Coronary artery (tissue), 2 donors: ENCODE measurements around the gene ZNF74.
A peak's percentile ranks its signal among the peaks of the same experiment; 100 is the strongest.

Experiments used
- DNase-seq: peaks from one replicate; pipeline ENCODE4 v3.0.0-alpha.2; 2017; ENCODE audit warnings: low spot score
- H3K27ac ChIP-seq, 2 donors: fragments of 200-600 bp; sonication (generic); one replicate each; pipeline ENCODE4 v1.5.1; 2016 to 2019
- H3K4me3 ChIP-seq: fragments of 200-600 bp; sonication (generic); 2 replicates; pipeline ENCODE4 v1.5.1; 2016; ENCODE audit warnings: mild to moderate bottlenecking, moderate library complexity
- TF ChIP-seq, protein P1 (sequence below): fragments of 200-600 bp; sonication (generic); IDR thresholded peaks from one replicate; pipeline ENCODE4 v1.5.1; 2019; ENCODE audit warnings: antibody characterized with exemption

ZNF74 gene

DNA sequence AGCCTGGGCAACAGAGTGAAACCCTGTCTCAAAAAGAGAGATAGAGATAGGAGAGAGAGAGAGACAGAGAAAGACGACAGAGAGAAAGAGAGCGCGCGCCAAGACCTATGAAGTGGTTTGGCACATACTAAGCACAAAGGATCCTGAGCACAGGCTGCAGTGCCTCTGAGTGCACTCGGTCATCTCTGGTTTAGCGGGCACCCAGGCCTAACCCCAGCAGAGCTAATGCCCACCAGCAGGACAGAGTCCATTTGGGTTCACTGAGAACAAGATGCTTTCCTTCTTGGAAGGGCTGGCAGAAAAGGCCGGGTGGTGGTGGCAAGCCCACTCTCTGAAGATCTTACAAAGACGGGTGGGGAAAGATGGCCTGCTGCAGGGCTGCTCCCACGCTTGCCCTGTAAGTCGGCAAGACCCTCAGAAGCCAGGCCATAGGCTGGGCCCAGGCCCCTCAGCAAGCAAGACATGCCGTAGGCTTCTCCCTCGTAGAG is 40.4 kb downstream of the ZNF74 start:
- no peak for DNase-seq
- no peak overlapping the region for H3K27ac ChIP-seq
- TF ChIP-seq, protein P1, sequence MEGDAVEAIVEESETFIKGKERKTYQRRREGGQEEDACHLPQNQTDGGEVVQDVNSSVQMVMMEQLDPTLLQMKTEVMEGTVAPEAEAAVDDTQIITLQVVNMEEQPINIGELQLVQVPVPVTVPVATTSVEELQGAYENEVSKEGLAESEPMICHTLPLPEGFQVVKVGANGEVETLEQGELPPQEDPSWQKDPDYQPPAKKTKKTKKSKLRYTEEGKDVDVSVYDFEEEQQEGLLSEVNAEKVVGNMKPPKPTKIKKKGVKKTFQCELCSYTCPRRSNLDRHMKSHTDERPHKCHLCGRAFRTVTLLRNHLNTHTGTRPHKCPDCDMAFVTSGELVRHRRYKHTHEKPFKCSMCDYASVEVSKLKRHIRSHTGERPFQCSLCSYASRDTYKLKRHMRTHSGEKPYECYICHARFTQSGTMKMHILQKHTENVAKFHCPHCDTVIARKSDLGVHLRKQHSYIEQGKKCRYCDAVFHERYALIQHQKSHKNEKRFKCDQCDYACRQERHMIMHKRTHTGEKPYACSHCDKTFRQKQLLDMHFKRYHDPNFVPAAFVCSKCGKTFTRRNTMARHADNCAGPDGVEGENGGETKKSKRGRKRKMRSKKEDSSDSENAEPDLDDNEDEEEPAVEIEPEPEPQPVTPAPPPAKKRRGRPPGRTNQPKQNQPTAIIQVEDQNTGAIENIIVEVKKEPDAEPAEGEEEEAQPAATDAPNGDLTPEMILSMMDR, result no peak
- H3K4me3 ChIP-seq, result no peak overlapping the region

DNA sequence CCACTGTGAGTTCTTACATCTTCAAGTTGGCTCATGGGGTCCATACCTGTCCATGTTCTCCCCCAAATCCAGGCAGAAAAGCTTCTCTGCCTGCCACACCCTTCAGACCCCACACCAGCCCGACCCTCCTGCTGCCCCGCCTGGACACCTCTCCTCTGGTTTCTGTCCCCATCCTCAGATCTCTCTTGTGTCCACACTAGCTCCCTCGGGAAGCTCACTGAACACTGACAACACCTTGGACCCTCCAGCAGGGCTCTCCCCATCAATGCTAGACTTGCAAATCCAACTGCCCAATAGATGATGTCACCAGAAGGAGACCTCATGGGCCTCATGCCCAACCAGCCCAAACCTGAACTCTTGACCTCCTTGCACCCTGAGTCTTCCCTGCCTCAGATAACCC is 40.8 kb downstream of the ZNF74 start:
- DNase-seq, result no peak
- TF ChIP-seq, protein P1, result no peak
- Histone ChIP-seq H3K27ac (peak overlapping the region in 1 of 2 donors; percentile 1), H3K4me3 (no peak overlapping the region)

DNA sequence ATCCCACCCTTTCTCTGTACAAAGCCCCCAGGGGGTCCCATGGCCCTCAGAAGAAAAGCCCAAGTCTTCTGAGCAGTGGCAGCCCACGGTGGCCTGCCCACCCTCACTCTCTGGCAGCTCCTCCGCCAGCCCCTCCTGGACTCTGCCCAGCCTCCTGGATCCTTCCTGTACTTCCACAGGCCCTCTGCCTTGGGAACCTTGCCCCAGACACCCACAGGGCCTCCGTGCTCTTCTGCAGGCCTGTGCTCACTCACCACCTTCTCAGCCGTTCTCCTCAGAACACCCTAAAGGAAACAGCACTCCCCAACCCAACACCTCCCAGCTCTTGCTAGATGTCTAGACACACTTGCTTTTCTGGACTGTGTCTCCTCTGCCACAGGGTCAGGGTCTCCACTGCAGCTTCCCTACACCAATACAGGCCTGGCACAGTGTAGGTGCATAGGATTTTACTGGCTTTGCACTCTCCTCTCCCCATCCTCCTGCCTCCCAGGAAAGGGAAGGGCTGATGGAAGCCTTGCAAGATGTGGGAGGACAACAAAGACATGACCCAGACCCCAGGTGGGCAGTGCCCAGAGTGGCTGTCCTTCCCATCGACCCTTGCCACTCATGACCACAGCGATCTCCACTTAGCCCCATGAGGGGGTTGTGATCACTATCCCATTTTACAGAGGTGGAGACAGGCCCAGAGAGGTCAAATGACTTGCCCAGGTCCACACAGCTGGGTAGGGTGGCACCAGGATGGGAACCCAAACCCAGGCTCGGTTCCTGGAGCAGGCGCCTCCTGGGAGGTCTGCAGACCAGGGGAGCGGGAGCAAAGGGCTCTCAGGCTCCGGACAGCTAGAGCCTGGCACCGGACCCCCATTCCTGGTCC is 41.7 kb downstream of the ZNF74 start:
- H3K27ac ChIP-seq, result peak overlapping the region; percentile 91 to 98
- TF ChIP-seq, protein P1, result no peak
- DNase-seq, result no peak

DNA sequence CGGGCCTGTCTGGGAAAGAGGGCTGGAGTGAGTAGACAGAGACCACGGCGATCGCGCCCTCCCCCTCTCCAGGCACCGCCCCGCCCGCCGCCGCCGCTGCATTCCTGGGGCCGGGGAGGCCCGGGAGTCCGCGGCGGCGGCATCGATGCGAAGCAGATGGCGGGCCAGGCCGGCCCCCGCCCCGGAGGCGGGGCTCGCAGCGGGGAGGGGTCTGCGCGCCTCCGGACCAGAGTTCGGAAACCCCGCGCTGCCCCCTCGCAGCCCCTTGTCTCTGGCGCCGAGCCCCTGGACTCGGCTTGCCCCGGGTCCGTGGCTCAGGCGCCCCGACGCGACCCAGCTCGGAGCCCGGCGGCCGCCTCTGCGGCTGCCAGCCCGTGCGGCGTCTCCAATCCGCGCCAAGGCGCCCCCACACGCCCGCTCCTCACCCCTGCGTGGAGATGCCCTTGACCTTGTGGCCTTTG is 42.4 kb downstream of the ZNF74 start:
- TF ChIP-seq, protein P1, result no peak
- no peak for DNase-seq
- peak overlapping the region; percentile 89 for H3K4me3 ChIP-seq
- H3K27ac ChIP-seq, result peak overlapping the region; percentile 91 to 98

More for the DNA sequence above, 41.7 kb downstream of the ZNF74 start:
- H3K4me3 ChIP-seq, result peak overlapping the region; percentile 89

DNA sequence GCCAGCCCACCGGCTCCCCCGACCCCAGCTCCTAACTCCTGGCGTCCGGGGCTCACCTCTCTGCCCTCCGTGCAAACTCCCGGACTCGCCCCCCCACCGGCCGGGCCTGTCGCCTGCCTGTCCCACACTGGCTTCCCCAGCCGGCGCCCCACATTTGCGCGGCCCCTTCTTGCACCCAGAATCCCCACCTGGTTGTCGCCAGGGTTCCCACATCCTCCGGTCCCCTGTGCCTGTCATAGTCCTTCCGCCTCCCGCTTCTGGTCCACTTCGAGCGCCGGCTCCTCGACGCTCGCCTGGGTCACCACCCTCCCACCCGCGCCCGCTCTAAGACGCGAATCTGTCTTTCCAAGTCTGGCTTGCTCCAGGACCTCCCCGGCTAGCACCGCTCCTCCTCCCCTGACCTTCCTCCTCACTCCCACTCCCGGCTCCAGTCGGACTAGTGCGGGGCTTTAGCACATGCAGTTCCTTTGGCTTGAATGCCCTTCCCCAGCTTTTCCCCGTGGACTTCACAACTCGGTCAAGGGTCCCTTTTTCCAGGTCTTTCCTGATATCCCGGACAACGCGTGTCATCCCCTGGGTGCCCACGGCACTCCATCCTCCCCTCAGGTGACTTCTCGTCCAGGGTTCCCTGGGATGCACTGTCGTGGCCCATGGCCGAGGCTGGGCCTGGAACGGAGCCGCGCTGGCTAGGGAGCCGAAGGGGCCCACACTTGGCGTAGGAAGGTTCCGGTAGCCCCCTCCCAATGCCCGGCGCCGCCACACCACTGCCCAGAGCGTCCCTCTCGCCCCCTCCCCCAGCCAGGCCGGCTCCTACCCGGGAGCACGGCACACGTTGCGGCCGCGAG is 43.0 kb downstream of the ZNF74 start:
- Histone ChIP-seq H3K4me3 (peak overlapping the region; percentile 89), H3K27ac (peak overlapping the region; percentile 91 to 98)
- TF ChIP-seq, protein P1, result no peak
- DNase-seq, result no peak

DNA sequence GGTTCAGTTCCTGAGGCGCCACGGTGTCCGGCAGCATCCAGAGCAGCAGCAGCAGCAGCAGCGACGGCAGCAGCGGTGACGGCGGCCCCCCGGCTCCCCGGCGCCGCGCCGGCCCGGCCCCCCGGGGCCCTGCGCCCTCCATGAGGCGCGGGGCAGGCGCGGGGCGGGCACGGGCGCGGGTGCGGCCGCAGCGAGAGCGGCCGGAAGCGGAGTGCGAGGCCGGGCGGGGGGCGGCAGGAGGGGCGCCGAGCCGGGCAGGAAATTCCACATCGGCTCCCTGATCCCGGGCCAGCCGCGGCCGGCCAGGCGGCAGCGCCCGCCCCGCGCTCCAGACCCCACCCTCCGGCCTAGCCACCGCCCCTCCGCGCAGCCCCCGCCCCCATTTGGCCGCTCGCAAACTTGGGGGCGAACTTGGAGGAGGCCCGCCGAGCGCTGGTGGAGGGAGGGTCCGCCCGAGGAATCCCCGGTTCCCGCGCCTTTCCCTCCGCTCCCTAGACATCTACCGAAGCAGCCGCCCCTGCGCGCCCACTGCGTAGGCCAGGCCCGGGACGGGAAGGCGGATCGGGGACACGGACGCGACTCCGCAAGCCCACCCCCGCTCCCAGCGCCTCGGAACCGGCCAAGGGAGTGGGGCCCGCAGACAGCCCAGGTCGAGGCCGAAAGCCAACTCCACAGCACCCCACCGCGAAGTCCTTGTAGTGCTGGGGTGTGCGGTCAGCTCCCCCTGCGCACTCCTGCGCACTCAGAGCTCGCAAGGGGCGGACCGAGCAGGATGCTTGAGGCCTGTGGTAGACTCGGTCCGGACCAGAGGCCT is 43.9 kb downstream of the ZNF74 start, which contains the start of gene SCARF2:
Gene SCARF2 (minus strand): TSS at position 213 of the 814 bp plus-strand sequence. CDS start 71 bp downstream, at position 142.
- no peak for DNase-seq
- H3K27ac ChIP-seq, result peak within 1 kb of the TSS; percentile 91 to 98
- H3K4me3 ChIP-seq, result peak within 1 kb of the TSS; percentile 89
- TF ChIP-seq, protein P1, result no peak
